Measurements from ENCODE around the gene DGKZ. TPM values are rescaled to one million over a fixed set of nuclear protein-coding genes. Genes with fewer than 3 reads are reported as not detected.

Gene DGKZ
- total RNA-seq, 2 experiments from 2014 or later = 159 to 166 TPM

DNA sequence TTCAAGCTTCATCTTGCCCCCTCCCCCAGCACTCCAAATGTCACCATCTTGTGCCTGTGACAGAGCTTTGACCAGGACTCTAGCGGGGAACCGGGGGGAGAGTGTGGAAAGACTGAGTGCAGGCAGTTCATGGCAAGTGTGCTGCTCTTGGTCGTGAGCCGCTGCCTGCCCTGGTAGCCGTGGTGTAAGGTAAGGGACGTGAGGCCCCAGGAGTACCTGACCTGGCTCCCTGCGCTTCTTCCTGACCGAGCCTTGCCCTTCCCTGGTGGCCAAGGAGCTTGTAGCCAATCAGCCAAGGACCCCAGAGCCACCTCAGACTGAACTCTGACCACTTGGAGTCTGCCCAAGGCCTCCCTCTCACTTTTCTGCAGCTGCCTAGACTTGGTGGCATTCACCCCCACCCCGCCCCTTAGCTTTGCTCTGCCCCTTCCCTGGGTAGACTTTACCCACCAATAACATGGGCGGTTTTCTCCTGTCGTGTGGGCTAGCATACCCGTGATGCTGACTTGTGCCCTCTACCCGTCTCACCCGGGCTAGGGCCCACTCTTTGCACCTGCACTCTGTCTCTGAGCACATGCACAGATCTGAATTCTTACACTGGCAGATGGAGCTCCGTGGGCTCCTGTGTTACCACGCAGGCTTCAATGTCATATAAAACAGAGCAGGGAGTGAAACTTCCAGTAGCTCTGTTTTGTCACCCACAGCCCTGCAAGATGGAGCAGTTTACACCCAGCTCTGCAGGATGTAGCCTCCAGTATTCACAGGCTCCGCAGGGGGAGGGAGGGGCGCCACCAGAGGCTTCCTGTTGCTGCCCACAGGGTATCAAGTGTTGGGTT is 1.5 kb downstream of the DGKZ start:
- DNase-seq = peak in 13 of 14 experiments; percentile 42 to 87 (median 67)
- ATAC-seq (ENCODE audit: poor library complexity) = peak; percentile 32
- peak overlapping the region; percentile 99 for H3K4me3 ChIP-seq (ENCODE audit: low read length)
- Mint-ChIP-seq H3K36me3 (ENCODE audit: low read depth) (peaks cover 36% of the 10 kb centered on the region), H3K4me1 (ENCODE audit: low read depth) (peaks cover 83% of the 10 kb centered on the region), H3K27ac (peak overlapping the region; percentile 89), H3K27me3 (no peaks in the 10 kb centered on the region), H3K4me3 (peak overlapping the region; percentile 95), H3K9me3 (no peaks in the 10 kb centered on the region)
- no peaks in the 10 kb centered on the region for H3K27me3 ChIP-seq (ENCODE audit: control insufficient read depth in 1 of 2, insufficient read depth in 2 of 2, low read length in 2 of 2)
- H3K9me3 ChIP-seq (ENCODE audit: control insufficient read depth in 1 of 2, insufficient read depth in 1 of 2, low read length in 2 of 2) = no peaks in the 10 kb centered on the region
- CTCF ChIA-PET = interaction anchor here (0.7 to 5.2 kb wide), 3 partner anchors 12 to 58 kb away, joined by 3 to 34 read pairs (median 3); no protein-coding TSS in a partner anchor
- H3K4me1 ChIP-seq (ENCODE audit: insufficient read depth, low read length) = peaks cover 89% of the 10 kb centered on the region
- POLR2A ChIA-PET = interaction anchor here (0.5 to 14.3 kb wide), 15 partner anchors 10 to 866 kb away, joined by 3 to 266 read pairs (median 6); partner anchors contain the start of gene DDB2
- intact Hi-C loops (cut with DNase I, micrococcal nuclease) = loop anchor here (1.0 to 10.0 kb wide), 4 partner anchors 14 to 226 kb away; partner anchors contain the start of gene PHF21A (in 1 of the 2)
- TF ChIP-seq, protein P1, sequence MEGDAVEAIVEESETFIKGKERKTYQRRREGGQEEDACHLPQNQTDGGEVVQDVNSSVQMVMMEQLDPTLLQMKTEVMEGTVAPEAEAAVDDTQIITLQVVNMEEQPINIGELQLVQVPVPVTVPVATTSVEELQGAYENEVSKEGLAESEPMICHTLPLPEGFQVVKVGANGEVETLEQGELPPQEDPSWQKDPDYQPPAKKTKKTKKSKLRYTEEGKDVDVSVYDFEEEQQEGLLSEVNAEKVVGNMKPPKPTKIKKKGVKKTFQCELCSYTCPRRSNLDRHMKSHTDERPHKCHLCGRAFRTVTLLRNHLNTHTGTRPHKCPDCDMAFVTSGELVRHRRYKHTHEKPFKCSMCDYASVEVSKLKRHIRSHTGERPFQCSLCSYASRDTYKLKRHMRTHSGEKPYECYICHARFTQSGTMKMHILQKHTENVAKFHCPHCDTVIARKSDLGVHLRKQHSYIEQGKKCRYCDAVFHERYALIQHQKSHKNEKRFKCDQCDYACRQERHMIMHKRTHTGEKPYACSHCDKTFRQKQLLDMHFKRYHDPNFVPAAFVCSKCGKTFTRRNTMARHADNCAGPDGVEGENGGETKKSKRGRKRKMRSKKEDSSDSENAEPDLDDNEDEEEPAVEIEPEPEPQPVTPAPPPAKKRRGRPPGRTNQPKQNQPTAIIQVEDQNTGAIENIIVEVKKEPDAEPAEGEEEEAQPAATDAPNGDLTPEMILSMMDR (IDR thresholded peaks at IDR 0.05) = no peak
- H3K36me3 ChIP-seq (ENCODE audit: insufficient read depth, low read length) = peaks cover 21% of the 10 kb centered on the region
- H3K27ac ChIP-seq (ENCODE audit: low read depth in 1 of 2, low read length in 2 of 2) = peak overlapping the region; percentile 44 to 73

GRCh38 chr11:46350695-46351094 is 3.4 kb downstream of the DGKZ start:
- DNase-seq = no peak
- no peak overlapping the region for H3K4me3 ChIP-seq (ENCODE audit: low read length)
- ChIA-PET CTCF (interaction anchor here (1.5 to 3.5 kb wide), 3 partner anchors 11 to 38 kb away, joined by 4 to 40 read pairs (median 32); no protein-coding TSS in a partner anchor), POLR2A (interaction anchor here (1.1 to 14.3 kb wide), 3 partner anchors 8 to 18 kb away, joined by 4 to 266 read pairs (median 10); no protein-coding TSS in a partner anchor)
- peak overlapping the region; percentile 59 to 65 for H3K27ac ChIP-seq (ENCODE audit: low read depth in 1 of 2, low read length in 2 of 2)
- peaks cover 47% of the 10 kb centered on the region for H3K36me3 Mint-ChIP-seq (ENCODE audit: low read depth)
- TF ChIP-seq, protein P1 (IDR thresholded peaks at IDR 0.05) = no peak
- ATAC-seq (ENCODE audit: poor library complexity) = no peak
- H3K4me3 Mint-ChIP-seq = peak overlapping the region; percentile 66
- peaks cover 87% of the 10 kb centered on the region for H3K4me1 ChIP-seq (ENCODE audit: insufficient read depth, low read length)
- intact Hi-C loops (cut with DNase I, micrococcal nuclease) = loop anchor here (1.0 to 5.0 kb wide), 3 partner anchors 31 to 187 kb away; partner anchors contain the start of gene MDK (in 1 of the 2)
- H3K9me3 Mint-ChIP-seq = no peaks in the 10 kb centered on the region
- H3K36me3 ChIP-seq (ENCODE audit: insufficient read depth, low read length) = peaks cover 32% of the 10 kb centered on the region
- H3K27me3 ChIP-seq (ENCODE audit: control insufficient read depth in 1 of 2, insufficient read depth in 2 of 2, low read length in 2 of 2) = no peaks in the 10 kb centered on the region
- H3K9me3 ChIP-seq (ENCODE audit: control insufficient read depth in 1 of 2, insufficient read depth in 1 of 2, low read length in 2 of 2) = no peaks in the 10 kb centered on the region
- H3K27ac Mint-ChIP-seq = peak overlapping the region; percentile 89
- peaks cover 75% of the 10 kb centered on the region for H3K4me1 Mint-ChIP-seq (ENCODE audit: low read depth)
- no peaks in the 10 kb centered on the region for H3K27me3 Mint-ChIP-seq

DNA sequence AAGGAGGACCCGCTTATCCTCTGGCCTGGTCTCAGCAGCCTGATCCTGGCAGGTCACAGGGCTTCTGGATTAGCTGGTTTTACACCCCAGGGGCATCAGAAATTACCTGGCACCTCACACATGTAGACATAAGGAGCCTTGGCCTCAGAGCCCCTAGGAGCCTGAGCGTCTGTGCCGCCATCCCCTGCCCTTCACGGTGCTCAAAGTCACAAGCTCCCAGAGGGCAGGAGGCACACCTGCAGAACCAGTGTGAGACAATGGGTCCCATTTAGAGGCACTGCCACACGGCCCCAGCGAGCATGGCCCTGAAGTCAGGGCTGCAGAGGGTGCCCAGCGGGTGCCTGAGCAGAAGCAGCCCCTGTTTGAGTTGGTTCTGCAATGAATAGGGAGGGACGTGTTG is 3.9 kb downstream of the DGKZ start:
- Histone ChIP-seq H3K27me3 (ENCODE audit: control insufficient read depth in 1 of 2, insufficient read depth in 2 of 2, low read length in 2 of 2) (no peaks in the 10 kb centered on the region), H3K4me3 (ENCODE audit: low read length) (peak overlapping the region; percentile 56), H3K27ac (ENCODE audit: low read depth in 1 of 2, low read length in 2 of 2) (peak overlapping the region; percentile 59 to 65), H3K9me3 (ENCODE audit: control insufficient read depth in 1 of 2, insufficient read depth in 1 of 2, low read length in 2 of 2) (no peaks in the 10 kb centered on the region), H3K36me3 (ENCODE audit: insufficient read depth, low read length) (peaks cover 35% of the 10 kb centered on the region), H3K4me1 (ENCODE audit: insufficient read depth, low read length) (peaks cover 87% of the 10 kb centered on the region)
- DNase-seq (no peak), ATAC-seq (ENCODE audit: poor library complexity) (no peak)
- POLR2A ChIA-PET = interaction anchor here (1.1 to 14.3 kb wide), 4 partner anchors 9 to 18 kb away, joined by 3 to 266 read pairs (median 8); no protein-coding TSS in a partner anchor
- intact Hi-C loops (cut with DNase I, micrococcal nuclease) = loop anchor here (5.0 kb wide), 2 partner anchors 54 to 186 kb away; no protein-coding TSS in a partner anchor
- no peaks in the 10 kb centered on the region for H3K9me3 Mint-ChIP-seq
- H3K27ac Mint-ChIP-seq = peak overlapping the region; percentile 89
- H3K27me3 Mint-ChIP-seq = no peaks in the 10 kb centered on the region
- TF ChIP-seq, protein P1 (IDR thresholded peaks at IDR 0.05) = no peak
- H3K4me1 Mint-ChIP-seq (ENCODE audit: low read depth) = peaks cover 73% of the 10 kb centered on the region
- peak overlapping the region; percentile 75 for H3K4me3 Mint-ChIP-seq
- CTCF ChIA-PET = interaction anchor here (0.8 to 3.5 kb wide), 6 partner anchors 10 to 38 kb away, joined by 3 to 40 read pairs (median 14); no protein-coding TSS in a partner anchor
- peaks cover 51% of the 10 kb centered on the region for H3K36me3 Mint-ChIP-seq (ENCODE audit: low read depth)
